HG03469 (cell line): ENCODE measurements around the gene KHNYN.

Experiments used
- ATAC-seq: cut with Tn5 transposase; IDR thresholded peaks from one replicate; pipeline ENCODE4 v1.9.1; 2021; ENCODE audit warnings: mild to moderate bottlenecking, moderate library complexity, moderate number of reproducible peaks; ENCODE audit not compliant: unreplicated experiment

Gene KHNYN

GRCh38 chr14:24422261-24422660, 7.5 kb upstream of the KHNYN start:
- no peak for ATAC-seq

- no peak for ATAC-seq
Measured at GRCh38 chr14:24422694-24423601, 6.8 kb upstream of the KHNYN start.

- ATAC-seq = no peak
Measured at GRCh38 chr14:24425704-24426103, 4.0 kb upstream of the KHNYN start.

GRCh38 chr14:24426150-24426911, 3.4 kb upstream of the KHNYN start:
- ATAC-seq = no peak

GRCh38 chr14:24426912-24427536, 2.7 kb upstream of the KHNYN start:
- ATAC-seq = no peak

- no peak for ATAC-seq
Measured at GRCh38 chr14:24427537-24428508, 1.9 kb upstream of the KHNYN start.

- no peak for ATAC-seq
Measured at GRCh38 chr14:24428628-24429394, 943 bp upstream of the KHNYN start.

- ATAC-seq = peak; percentile 27
Measured at GRCh38 chr14:24430143-24430681, 458 bp downstream of the KHNYN start.

- no peak for ATAC-seq
Measured at GRCh38 chr14:24430682-24431568, 1.2 kb downstream of the KHNYN start.

GRCh38 chr14:24431569-24432258, 2.0 kb downstream of the KHNYN start:
- ATAC-seq = peak; percentile 40

- no peak for ATAC-seq
Measured at GRCh38 chr14:24432259-24433131, 2.7 kb downstream of the KHNYN start.

GRCh38 chr14:24434036-24434435, 4.3 kb downstream of the KHNYN start:
- no peak for ATAC-seq

GRCh38 chr14:24434676-24435075, 4.9 kb downstream of the KHNYN start:
- no peak for ATAC-seq

- ATAC-seq = no peak
Measured at GRCh38 chr14:24435192-24435810, 5.5 kb downstream of the KHNYN start.

- ATAC-seq = no peak
Measured at GRCh38 chr14:24435998-24436354, 6.2 kb downstream of the KHNYN start.

GRCh38 chr14:24436355-24437019, 6.7 kb downstream of the KHNYN start:
- ATAC-seq = no peak
